Measurements from ENCODE around the gene ZNF782.
A peak's percentile ranks its signal among the peaks of the same experiment; 100 is the strongest.

Gene ZNF782

DNA sequence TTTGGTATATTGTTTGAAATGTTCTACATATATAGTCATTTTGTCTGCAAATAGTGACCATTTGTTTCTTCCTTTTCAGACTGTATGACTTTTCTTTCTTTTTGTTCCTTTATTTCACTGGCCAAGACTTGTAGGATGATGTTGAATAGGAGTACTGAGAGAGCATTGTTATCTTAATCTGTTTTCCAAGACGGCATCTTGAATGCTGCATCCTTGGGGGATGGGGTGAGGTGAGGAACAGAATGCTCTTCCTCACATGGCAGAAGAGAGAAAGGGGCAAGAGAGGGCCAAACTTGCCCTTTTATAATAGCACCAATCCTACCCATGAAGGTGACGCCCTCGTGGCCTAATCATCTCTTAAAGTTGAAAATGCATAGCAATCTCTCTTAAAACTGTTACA lies 72.8 kb downstream of the ZNF782 start:
- no peaks in the 10 kb centered on the region for H3K9me3 ChIP-seq (ENCODE audit: severe bottlenecking)
- TF ChIP-seq, protein P1, sequence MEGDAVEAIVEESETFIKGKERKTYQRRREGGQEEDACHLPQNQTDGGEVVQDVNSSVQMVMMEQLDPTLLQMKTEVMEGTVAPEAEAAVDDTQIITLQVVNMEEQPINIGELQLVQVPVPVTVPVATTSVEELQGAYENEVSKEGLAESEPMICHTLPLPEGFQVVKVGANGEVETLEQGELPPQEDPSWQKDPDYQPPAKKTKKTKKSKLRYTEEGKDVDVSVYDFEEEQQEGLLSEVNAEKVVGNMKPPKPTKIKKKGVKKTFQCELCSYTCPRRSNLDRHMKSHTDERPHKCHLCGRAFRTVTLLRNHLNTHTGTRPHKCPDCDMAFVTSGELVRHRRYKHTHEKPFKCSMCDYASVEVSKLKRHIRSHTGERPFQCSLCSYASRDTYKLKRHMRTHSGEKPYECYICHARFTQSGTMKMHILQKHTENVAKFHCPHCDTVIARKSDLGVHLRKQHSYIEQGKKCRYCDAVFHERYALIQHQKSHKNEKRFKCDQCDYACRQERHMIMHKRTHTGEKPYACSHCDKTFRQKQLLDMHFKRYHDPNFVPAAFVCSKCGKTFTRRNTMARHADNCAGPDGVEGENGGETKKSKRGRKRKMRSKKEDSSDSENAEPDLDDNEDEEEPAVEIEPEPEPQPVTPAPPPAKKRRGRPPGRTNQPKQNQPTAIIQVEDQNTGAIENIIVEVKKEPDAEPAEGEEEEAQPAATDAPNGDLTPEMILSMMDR (IDR thresholded peaks at IDR 0.05; ENCODE audit: low read depth, low read length) = no peak
- H3K27ac ChIP-seq = no peak overlapping the region
- DNase-seq = no peak
- peaks cover 3% of the 10 kb centered on the region for H3K36me3 ChIP-seq
- H3K27me3 ChIP-seq (ENCODE audit: insufficient read depth, low read depth, severe bottlenecking) = no peaks in the 10 kb centered on the region
- no peak overlapping the region for H3K4me3 ChIP-seq (ENCODE audit: low read depth, low read length)

DNA sequence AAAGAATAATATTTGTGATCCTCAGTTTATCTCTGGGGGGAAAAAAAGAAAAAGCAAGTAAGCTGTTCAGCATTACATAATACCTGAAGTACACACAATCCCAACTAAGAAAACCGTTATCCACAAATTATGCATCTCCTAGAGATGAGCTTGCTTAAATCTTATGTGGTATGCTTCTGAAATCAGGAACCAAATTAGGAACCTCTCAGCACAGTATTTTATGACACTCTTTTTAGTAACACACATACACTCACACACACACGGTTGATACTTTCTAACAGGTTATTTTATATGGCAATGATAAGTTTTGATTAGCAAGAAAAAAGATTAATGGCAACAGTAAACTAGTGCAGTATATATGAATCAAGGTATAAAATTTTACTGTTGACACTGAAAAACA lies 75.2 kb downstream of the ZNF782 start:
- no peaks in the 10 kb centered on the region for H3K9me3 ChIP-seq (ENCODE audit: severe bottlenecking)
- peaks cover 28% of the 10 kb centered on the region for H3K36me3 ChIP-seq
- no peak overlapping the region for H3K27ac ChIP-seq
- H3K4me3 ChIP-seq (ENCODE audit: low read depth, low read length) = peak overlapping the region; percentile 92; the same call in 1 of the 2 replicates
- TF ChIP-seq, protein P1 (IDR thresholded peaks at IDR 0.05; ENCODE audit: low read depth, low read length) = no peak
- no peaks in the 10 kb centered on the region for H3K27me3 ChIP-seq (ENCODE audit: insufficient read depth, low read depth, severe bottlenecking)
- DNase-seq = no peak

DNA sequence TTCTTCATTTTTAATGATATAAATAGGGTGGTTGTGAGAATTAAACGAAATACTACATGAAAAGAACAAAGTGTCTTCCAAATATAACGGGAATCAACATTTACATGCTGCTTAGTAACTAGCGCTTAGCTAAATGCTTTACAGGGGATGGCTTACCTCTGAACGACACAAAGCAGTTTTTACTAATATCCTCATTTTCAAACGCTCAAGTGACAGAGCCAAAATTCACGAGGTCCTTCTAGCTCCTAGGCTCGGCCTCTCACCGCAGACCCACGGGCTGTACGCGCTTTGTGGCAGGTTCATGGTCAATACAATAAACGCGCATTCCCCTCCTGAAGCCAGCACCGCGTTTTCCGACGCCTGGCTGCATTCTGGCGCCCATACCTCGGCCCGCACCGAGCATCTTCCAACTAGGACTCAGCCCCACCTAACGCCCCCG lies 76.9 kb downstream of the ZNF782 start:
- Histone ChIP-seq H3K27me3 (ENCODE audit: insufficient read depth, low read depth, severe bottlenecking) (no peaks in the 10 kb centered on the region), H3K4me3 (ENCODE audit: low read depth, low read length) (peak overlapping the region; percentile 92), H3K36me3 (peaks cover 44% of the 10 kb centered on the region), H3K9me3 (ENCODE audit: severe bottlenecking) (no peaks in the 10 kb centered on the region), H3K27ac (peak overlapping the region; percentile 82)
- no peak for DNase-seq
- TF ChIP-seq, protein P1 (IDR thresholded peaks at IDR 0.05; ENCODE audit: low read depth, low read length) = no peak

DNA sequence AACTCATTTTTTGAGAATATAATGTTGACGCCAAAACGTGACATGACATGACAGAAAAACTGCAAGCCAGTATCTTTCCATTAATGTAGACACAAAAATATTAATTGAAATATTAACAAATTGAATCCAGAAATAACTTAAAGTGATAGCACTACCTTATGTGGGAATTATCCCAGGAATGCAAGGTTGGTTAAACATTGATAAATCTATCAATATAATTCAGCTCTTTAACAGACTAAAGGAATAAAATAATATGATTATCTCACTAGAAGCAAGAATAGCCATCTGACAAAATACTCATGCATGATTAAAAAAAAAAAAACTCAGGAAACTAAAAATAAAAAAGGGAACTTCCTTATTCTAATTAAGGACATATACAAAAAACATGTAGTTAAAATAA lies 83.2 kb downstream of the ZNF782 start:
- TF ChIP-seq, protein P1 (IDR thresholded peaks at IDR 0.05; ENCODE audit: low read depth, low read length) = no peak
- DNase-seq = no peak
- Histone ChIP-seq H3K27me3 (ENCODE audit: insufficient read depth, low read depth, severe bottlenecking) (no peaks in the 10 kb centered on the region), H3K4me3 (ENCODE audit: low read depth, low read length) (no peak overlapping the region), H3K27ac (no peak overlapping the region), H3K36me3 (peaks cover 98% of the 10 kb centered on the region), H3K9me3 (ENCODE audit: severe bottlenecking) (peaks cover 19% of the 10 kb centered on the region)

DNA sequence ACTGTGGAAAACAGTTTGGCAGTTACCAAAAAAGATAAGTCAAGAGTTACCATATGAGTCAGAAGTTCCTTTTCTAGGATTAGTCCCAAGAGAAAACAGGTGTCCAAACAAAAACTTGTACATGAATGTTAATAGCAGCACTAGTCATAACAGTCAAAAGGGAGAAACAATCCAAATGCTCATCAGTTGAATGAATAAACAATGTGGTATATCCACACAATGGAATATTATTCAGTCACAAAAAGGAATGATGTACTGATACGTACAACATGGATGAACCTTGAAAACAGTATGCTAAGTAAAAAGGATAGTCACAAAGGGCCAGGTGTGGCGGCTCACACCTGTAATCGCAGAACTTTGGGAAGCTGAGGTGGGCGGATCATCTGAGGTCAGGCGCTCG lies 84.3 kb downstream of the ZNF782 start:
- H3K4me3 ChIP-seq (ENCODE audit: low read depth, low read length) = no peak overlapping the region
- H3K27me3 ChIP-seq (ENCODE audit: insufficient read depth, low read depth, severe bottlenecking) = no peaks in the 10 kb centered on the region
- peaks cover 27% of the 10 kb centered on the region for H3K9me3 ChIP-seq (ENCODE audit: severe bottlenecking)
- no peak overlapping the region for H3K27ac ChIP-seq
- DNase-seq = no peak
- TF ChIP-seq, protein P1 (IDR thresholded peaks at IDR 0.05; ENCODE audit: low read depth, low read length) = no peak
- peaks cover 98% of the 10 kb centered on the region for H3K36me3 ChIP-seq

Data from WERI-Rb-1 (cell line).